Measurements from ENCODE around the gene LIMA1.

GRCh38 chr12:50297996-50298395 is 14.7 kb upstream of the LIMA1 start:
- TF ChIP-seq, protein P1, sequence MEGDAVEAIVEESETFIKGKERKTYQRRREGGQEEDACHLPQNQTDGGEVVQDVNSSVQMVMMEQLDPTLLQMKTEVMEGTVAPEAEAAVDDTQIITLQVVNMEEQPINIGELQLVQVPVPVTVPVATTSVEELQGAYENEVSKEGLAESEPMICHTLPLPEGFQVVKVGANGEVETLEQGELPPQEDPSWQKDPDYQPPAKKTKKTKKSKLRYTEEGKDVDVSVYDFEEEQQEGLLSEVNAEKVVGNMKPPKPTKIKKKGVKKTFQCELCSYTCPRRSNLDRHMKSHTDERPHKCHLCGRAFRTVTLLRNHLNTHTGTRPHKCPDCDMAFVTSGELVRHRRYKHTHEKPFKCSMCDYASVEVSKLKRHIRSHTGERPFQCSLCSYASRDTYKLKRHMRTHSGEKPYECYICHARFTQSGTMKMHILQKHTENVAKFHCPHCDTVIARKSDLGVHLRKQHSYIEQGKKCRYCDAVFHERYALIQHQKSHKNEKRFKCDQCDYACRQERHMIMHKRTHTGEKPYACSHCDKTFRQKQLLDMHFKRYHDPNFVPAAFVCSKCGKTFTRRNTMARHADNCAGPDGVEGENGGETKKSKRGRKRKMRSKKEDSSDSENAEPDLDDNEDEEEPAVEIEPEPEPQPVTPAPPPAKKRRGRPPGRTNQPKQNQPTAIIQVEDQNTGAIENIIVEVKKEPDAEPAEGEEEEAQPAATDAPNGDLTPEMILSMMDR (IDR thresholded peaks at IDR 0.05): no peak
- no peak for TF ChIP-seq POLR2A (IDR thresholded peaks at IDR 0.05)
